K562 (cell line): ENCODE data around the gene SLC18B1. TPM values are rescaled to one million over a fixed set of nuclear protein-coding genes. Genes with fewer than 3 reads are reported as not detected.

Experiments used
- BRD9 ChIP-seq: fragments of 450-650 bp; IDR thresholded peaks from 2 replicates; pipeline ENCODE4 v1.6.1; 2018; ENCODE audit warnings: low read depth; ENCODE audit not compliant: partially characterized antibody
- CBFB ChIP-seq: sonication (generic); formaldehyde crosslinking; IDR thresholded peaks from 2 replicates; pipeline ENCODE4 v1.4.0; 2020; ENCODE audit warnings: mild to moderate bottlenecking, missing genetic modification reagents
- E2F6 ChIP-seq, 2 experiments: IDR thresholded peaks; 2 replicates each; pipeline ENCODE4 v1.6.1; 2011; ENCODE audit warnings: borderline replicate concordance in 1 of 2, control low read depth in 1 of 2, low read depth in 1 of 2, low read length in 1 of 2, mild to moderate bottlenecking in 1 of 2, mixed read lengths in 1 of 2, moderate library complexity in 1 of 2; ENCODE audit not compliant: insufficient read depth in 1 of 2, insufficient read length in 1 of 2, poor library complexity in 1 of 2, severe bottlenecking in 1 of 2; ENCODE audit errors: extremely low read depth in 1 of 2
- ELF1 ChIP-seq: fragments of 200-800 bp; sonication (Bioruptor generic); IDR thresholded peaks from 2 replicates; pipeline ENCODE4 v1.6.1; 2016; ENCODE audit warnings: missing genetic modification characterization, missing compliant biosample characterization
- HNRNPL ChIP-seq: fragments of 200-400 bp; formaldehyde crosslinking; IDR thresholded peaks from 2 replicates; pipeline ENCODE4 v1.6.1; 2017; ENCODE audit warnings: low read depth, mild to moderate bottlenecking, low read length
- ILK ChIP-seq: fragments of 450-650 bp; IDR thresholded peaks from 2 replicates; pipeline ENCODE4 v1.6.1; 2016; ENCODE audit warnings: missing genetic modification characterization, low read depth, mild to moderate bottlenecking, missing compliant biosample characterization, moderate library complexity, borderline replicate concordance
- MYNN ChIP-seq, 2 experiments: sonication (generic); formaldehyde crosslinking in 1 of 2; IDR thresholded peaks; 2 replicates each; pipeline versions ENCODE4 v1.5.0 to v1.6.1; 2016 to 2020; ENCODE audit warnings: antibody characterized with exemption in 1 of 2, missing genetic modification reagents in 1 of 2
- NBN ChIP-seq: fragments of 450-650 bp; IDR thresholded peaks from 2 replicates; pipeline ENCODE4 v1.6.1; 2016; ENCODE audit warnings: low read depth, mild to moderate bottlenecking
- RAD21 ChIP-seq, 2 experiments: fragments of 250-450 bp in 1 of 2; fragments of 450-650 bp in 1 of 2; sonication (Bioruptor Pico) in 1 of 2; formaldehyde crosslinking in 1 of 2; IDR thresholded peaks in 1 of 2; conservative IDR thresholded peaks in 1 of 2; 2 replicates each; pipeline versions ENCODE4 v1.4.0 to v1.8.0; 2020 to 2022; ENCODE audit warnings: mild to moderate bottlenecking in 2 of 2, moderate library complexity in 1 of 2
- STAT5B ChIP-seq: fragments of 250-450 bp; sonication (Bioruptor Pico); IDR thresholded peaks from 2 replicates; pipeline ENCODE4 v1.8.0; 2021; ENCODE audit warnings: mild to moderate bottlenecking, inconsistent platforms
- ZNF133 ChIP-seq: fragments of 250-450 bp; sonication (Bioruptor Pico); IDR thresholded peaks from 2 replicates; pipeline ENCODE4 v1.4.0; 2020; ENCODE audit warnings: mild to moderate bottlenecking
- ZNF282 ChIP-seq: sonication (generic); formaldehyde crosslinking; IDR thresholded peaks from 2 replicates; pipeline ENCODE4 v1.8.1; 2023; ENCODE audit warnings: missing genetic modification reagents
- ZNF445 ChIP-seq: fragments of 250-450 bp; sonication (Bioruptor Pico); IDR thresholded peaks from 2 replicates; pipeline ENCODE4 v1.4.0; 2020; ENCODE audit warnings: low read depth, mild to moderate bottlenecking, moderate library complexity
- polyA plus RNA-seq, 8 experiments: library from polyadenylated mRNA; depleted of rRNA in 4 of 8; stranded (reverse) in 5 of 8; unstranded in 3 of 8; fragments of >200 nt; fragmentation: Nextera tagmentation in 2 of 8; fragmentation: Illumina TruSeq in 1 of 8; extraction: Ambion mirVana in 2 of 8; extraction: Trizol in 1 of 8; gene quantifications; 2 replicates each; pipeline versions ENCODE4 v1.2.1 to v1.2.3, GENCODE V29; 2011 to 2014; ENCODE audit warnings: inconsistent platforms in 1 of 8, missing spikeins in 1 of 8
- total RNA-seq, 7 experiments: library from RNA; depleted of rRNA in 6 of 7; stranded (reverse); fragments of >200 nt in 6 of 7; fragmentation: Illumina TruSeq in 2 of 7; extraction: Trizol in 2 of 7; gene quantifications; 2 replicates each; pipeline versions ENCODE4 v1.2.1 to v1.2.3, GENCODE V29; 2011 to 2021; ENCODE audit warnings: low replicate concordance in 1 of 7
- TF ChIP-seq, protein P1 (sequence below): IDR thresholded peaks from 2 replicates; pipeline ENCODE4 v1.6.1; 2011; ENCODE audit warnings: borderline replicate concordance, low read depth, mild to moderate bottlenecking, moderate library complexity, low read length; ENCODE audit not compliant: insufficient read depth, poor library complexity, severe bottlenecking
- TF ChIP-seq, protein P2 (sequence below): IDR thresholded peaks from 2 replicates; pipeline ENCODE4 v1.6.1; 2016; ENCODE audit warnings: missing genetic modification characterization, missing compliant biosample characterization
- TF ChIP-seq, protein P3 (sequence below): fragments of 450-650 bp; conservative IDR thresholded peaks from 2 replicates; pipeline ENCODE4 v1.6.1; 2016; ENCODE audit warnings: missing genetic modification characterization, low read depth, mild to moderate bottlenecking, control low read depth, missing compliant biosample characterization
- TF ChIP-seq, protein P4 (sequence below): fragments of 250-450 bp; sonication (Bioruptor Pico); IDR thresholded peaks from 2 replicates; pipeline ENCODE4 v1.4.0; 2020; ENCODE audit warnings: borderline replicate concordance

Gene SLC18B1
- total and polyA plus RNA-seq, 9 of the 15 experiments (the other 6 are each of a cell fraction or from before 2014, with no cell fraction given): 10.4 to 49.1 (median 32.0) TPM

DNA sequence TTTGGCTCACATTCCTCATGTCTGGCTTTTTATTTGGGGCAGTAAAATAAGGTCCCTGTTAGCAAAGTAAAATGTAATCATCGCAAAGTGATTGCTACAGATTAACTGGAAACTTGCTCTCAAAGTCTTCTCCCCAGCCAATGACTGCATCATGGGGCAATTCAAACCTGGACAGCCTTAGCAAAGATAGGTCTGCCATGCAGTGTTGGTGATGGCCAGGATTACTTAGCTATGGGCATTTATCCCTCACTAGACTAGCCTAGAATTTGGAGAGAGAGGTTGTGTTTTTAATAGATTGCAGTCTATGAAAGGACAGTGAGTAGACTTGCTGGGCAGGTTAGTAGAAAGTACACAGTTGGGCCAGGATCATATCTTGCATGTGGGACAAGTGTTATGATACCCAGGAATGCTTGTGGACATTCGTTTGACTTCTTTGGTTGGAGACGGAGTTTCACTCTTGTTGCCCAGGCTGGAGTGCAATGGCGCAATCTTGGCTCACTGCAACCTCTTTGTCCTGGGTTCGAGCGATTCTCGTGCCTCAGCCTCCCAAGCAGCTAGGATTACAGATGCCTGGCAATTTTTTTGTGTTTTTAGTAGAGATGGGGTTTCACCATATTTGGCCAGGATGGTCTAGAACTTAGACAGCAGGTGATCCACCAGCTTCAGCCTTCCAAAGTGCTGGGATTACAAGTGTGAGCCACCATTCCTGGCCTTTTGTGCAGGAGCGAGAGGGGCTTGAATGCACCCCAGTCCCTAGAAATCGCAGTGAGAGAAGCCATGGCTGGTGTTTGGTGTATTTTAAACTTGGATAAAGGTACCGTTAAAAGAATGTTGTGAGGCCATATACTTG, 19.3 kb upstream of the SLC18B1 start (continued):
- TF ChIP-seq, protein P1, sequence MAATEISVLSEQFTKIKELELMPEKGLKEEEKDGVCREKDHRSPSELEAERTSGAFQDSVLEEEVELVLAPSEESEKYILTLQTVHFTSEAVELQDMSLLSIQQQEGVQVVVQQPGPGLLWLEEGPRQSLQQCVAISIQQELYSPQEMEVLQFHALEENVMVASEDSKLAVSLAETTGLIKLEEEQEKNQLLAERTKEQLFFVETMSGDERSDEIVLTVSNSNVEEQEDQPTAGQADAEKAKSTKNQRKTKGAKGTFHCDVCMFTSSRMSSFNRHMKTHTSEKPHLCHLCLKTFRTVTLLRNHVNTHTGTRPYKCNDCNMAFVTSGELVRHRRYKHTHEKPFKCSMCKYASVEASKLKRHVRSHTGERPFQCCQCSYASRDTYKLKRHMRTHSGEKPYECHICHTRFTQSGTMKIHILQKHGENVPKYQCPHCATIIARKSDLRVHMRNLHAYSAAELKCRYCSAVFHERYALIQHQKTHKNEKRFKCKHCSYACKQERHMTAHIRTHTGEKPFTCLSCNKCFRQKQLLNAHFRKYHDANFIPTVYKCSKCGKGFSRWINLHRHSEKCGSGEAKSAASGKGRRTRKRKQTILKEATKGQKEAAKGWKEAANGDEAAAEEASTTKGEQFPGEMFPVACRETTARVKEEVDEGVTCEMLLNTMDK: no peak
- TF ChIP-seq RAD21 (CRISPR knock-in tag; conservative IDR thresholded peaks at IDR 0.05 in 1 of 2, IDR thresholded peaks at IDR 0.05 in 1 of 2) (no peak), NBN (no peak), CBFB (CRISPR knock-in tag) (0 out of 2 replicates have a peak, but pooled peaks have one; percentile 29), ZNF282 (CRISPR knock-in tag) (no peak), ZNF445 (no peak; the same call in 1 of the 2 replicates), BRD9 (no peak), ELF1 (tag) (no peak), HNRNPL (no peak), MYNN (IDR thresholded peaks at IDR 0.05) (0 out of 2 replicates have a peak, but pooled peaks have one; percentile 74), MYNN (CRISPR knock-in tag; IDR thresholded peaks at IDR 0.05) (no peak), E2F6 (IDR thresholded peaks at IDR 0.05; ENCODE audit: borderline replicate concordance in 1 of 2, extremely low read depth in 1 of 2, insufficient read depth in 1 of 2, insufficient read length in 1 of 2, low read depth in 1 of 2, low read length in 1 of 2, poor library complexity in 1 of 2, severe bottlenecking in 1 of 2) (no peak), ILK (tag) (no peak), STAT5B (CRISPR knock-in tag) (no peak), ZNF133 (no peak)
- TF ChIP-seq, protein P2, sequence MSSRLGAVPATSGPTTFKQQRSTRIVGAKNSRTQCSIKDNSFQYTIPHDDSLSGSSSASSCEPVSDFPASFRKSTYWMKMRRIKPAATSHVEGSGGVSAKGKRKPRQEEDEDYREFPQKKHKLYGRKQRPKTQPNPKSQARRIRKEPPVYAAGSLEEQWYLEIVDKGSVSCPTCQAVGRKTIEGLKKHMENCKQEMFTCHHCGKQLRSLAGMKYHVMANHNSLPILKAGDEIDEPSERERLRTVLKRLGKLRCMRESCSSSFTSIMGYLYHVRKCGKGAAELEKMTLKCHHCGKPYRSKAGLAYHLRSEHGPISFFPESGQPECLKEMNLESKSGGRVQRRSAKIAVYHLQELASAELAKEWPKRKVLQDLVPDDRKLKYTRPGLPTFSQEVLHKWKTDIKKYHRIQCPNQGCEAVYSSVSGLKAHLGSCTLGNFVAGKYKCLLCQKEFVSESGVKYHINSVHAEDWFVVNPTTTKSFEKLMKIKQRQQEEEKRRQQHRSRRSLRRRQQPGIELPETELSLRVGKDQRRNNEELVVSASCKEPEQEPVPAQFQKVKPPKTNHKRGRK (tag): no peak
- TF ChIP-seq, protein P3, sequence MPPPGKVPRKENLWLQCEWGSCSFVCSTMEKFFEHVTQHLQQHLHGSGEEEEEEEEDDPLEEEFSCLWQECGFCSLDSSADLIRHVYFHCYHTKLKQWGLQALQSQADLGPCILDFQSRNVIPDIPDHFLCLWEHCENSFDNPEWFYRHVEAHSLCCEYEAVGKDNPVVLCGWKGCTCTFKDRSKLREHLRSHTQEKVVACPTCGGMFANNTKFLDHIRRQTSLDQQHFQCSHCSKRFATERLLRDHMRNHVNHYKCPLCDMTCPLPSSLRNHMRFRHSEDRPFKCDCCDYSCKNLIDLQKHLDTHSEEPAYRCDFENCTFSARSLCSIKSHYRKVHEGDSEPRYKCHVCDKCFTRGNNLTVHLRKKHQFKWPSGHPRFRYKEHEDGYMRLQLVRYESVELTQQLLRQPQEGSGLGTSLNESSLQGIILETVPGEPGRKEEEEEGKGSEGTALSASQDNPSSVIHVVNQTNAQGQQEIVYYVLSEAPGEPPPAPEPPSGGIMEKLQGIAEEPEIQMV (tag): no peak
- TF ChIP-seq, protein P4, sequence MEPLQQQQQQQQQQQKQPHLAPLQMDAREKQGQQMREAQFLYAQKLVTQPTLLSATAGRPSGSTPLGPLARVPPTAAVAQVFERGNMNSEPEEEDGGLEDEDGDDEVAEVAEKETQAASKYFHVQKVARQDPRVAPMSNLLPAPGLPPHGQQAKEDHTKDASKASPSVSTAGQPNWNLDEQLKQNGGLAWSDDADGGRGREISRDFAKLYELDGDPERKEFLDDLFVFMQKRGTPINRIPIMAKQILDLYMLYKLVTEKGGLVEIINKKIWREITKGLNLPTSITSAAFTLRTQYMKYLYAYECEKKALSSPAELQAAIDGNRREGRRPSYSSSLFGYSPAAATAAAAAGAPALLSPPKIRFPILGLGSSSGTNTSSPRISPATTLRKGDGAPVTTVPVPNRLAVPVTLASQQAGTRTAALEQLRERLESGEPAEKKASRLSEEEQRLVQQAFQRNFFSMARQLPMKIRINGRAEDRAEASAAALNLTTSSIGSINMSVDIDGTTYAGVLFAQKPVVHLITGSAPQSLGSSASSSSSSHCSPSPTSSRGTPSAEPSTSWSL: no peak
